ENCODE data around the gene ZMIZ1. TPM values are rescaled to one million over a fixed set of nuclear protein-coding genes. Genes with fewer than 3 reads are reported as not detected.

ZMIZ1 gene
- total RNA-seq, 2 experiments from 2014 or later: 14.6 to 15.5 TPM

GRCh38 chr10:79162022-79162421 is 93.3 kb downstream of the ZMIZ1 start:
- H3K36me3 ChIP-seq (ENCODE audit: insufficient read depth, low read length): peaks cover 7% of the 10 kb centered on the region

GRCh38 chr10:79162861-79163665 is 94.3 kb downstream of the ZMIZ1 start:
- H3K27me3 ChIP-seq (ENCODE audit: control insufficient read depth in 1 of 2, insufficient read depth in 2 of 2, low read length in 2 of 2): no peaks in the 10 kb centered on the region
- Mint-ChIP-seq H3K4me1 (ENCODE audit: low read depth) (no peaks in the 10 kb centered on the region), H3K27ac (no peak overlapping the region), H3K36me3 (ENCODE audit: low read depth) (peaks cover 1% of the 10 kb centered on the region), H3K27me3 (no peaks in the 10 kb centered on the region), H3K4me3 (no peak overlapping the region), H3K9me3 (no peaks in the 10 kb centered on the region)
- H3K27ac ChIP-seq (ENCODE audit: low read depth in 1 of 2, low read length in 2 of 2): no peak overlapping the region
- ATAC-seq (ENCODE audit: poor library complexity) (no peak), DNase-seq (no peak)
- no peaks in the 10 kb centered on the region for H3K9me3 ChIP-seq (ENCODE audit: control insufficient read depth in 1 of 2, insufficient read depth in 1 of 2, low read length in 2 of 2)
- intact Hi-C loops (cut with DNase I, micrococcal nuclease): no loop called here
- POLR2A ChIA-PET: no interaction called here
- no peaks in the 10 kb centered on the region for H3K4me1 ChIP-seq (ENCODE audit: insufficient read depth, low read length)
- no peak overlapping the region for H3K4me3 ChIP-seq (ENCODE audit: low read length)
- H3K36me3 ChIP-seq (ENCODE audit: insufficient read depth, low read length): peaks cover 7% of the 10 kb centered on the region
- CTCF ChIA-PET: no interaction called here
- TF ChIP-seq CTCF (IDR thresholded peaks at IDR 0.05): no peak

More at GRCh38 chr10:79162022-79162421, 93.3 kb downstream of the ZMIZ1 start:
- ATAC-seq (ENCODE audit: poor library complexity): no peak
- no peak for DNase-seq
- no peaks in the 10 kb centered on the region for H3K27me3 Mint-ChIP-seq
- H3K36me3 Mint-ChIP-seq (ENCODE audit: low read depth): no peaks in the 10 kb centered on the region
- Histone ChIP-seq H3K4me3 (ENCODE audit: low read length) (no peak overlapping the region), H3K27me3 (ENCODE audit: control insufficient read depth in 1 of 2, insufficient read depth in 2 of 2, low read length in 2 of 2) (no peaks in the 10 kb centered on the region), H3K9me3 (ENCODE audit: control insufficient read depth in 1 of 2, insufficient read depth in 1 of 2, low read length in 2 of 2) (no peaks in the 10 kb centered on the region), H3K27ac (ENCODE audit: low read depth in 1 of 2, low read length in 2 of 2) (no peak overlapping the region), H3K4me1 (ENCODE audit: insufficient read depth, low read length) (no peaks in the 10 kb centered on the region)
- ChIA-PET CTCF (no interaction called here), POLR2A (no interaction called here)
- H3K4me1 Mint-ChIP-seq (ENCODE audit: low read depth): no peaks in the 10 kb centered on the region
- no peak for TF ChIP-seq CTCF (IDR thresholded peaks at IDR 0.05)
- H3K9me3 Mint-ChIP-seq: no peaks in the 10 kb centered on the region
- H3K4me3 Mint-ChIP-seq: no peak overlapping the region
- intact Hi-C loops (cut with DNase I, micrococcal nuclease): no loop called here
- H3K27ac Mint-ChIP-seq: no peak overlapping the region

- Mint-ChIP-seq H3K27me3 (no peaks in the 10 kb centered on the region), H3K27ac (no peak overlapping the region), H3K4me3 (no peak overlapping the region), H3K9me3 (no peaks in the 10 kb centered on the region), H3K4me1 (ENCODE audit: low read depth) (no peaks in the 10 kb centered on the region), H3K36me3 (ENCODE audit: low read depth) (peaks cover 5% of the 10 kb centered on the region)
- H3K9me3 ChIP-seq (ENCODE audit: control insufficient read depth in 1 of 2, insufficient read depth in 1 of 2, low read length in 2 of 2): no peaks in the 10 kb centered on the region
- DNase-seq: no peak
- no peak overlapping the region for H3K27ac ChIP-seq (ENCODE audit: low read depth in 1 of 2, low read length in 2 of 2)
- no peak for ATAC-seq (ENCODE audit: poor library complexity)
- ChIA-PET POLR2A (no interaction called here), CTCF (no interaction called here)
- no peak for TF ChIP-seq CTCF (IDR thresholded peaks at IDR 0.05)
- H3K4me3 ChIP-seq (ENCODE audit: low read length): no peak overlapping the region
- H3K36me3 ChIP-seq (ENCODE audit: insufficient read depth, low read length): peaks cover 7% of the 10 kb centered on the region
- intact Hi-C loops (cut with DNase I, micrococcal nuclease): no loop called here
- no peaks in the 10 kb centered on the region for H3K27me3 ChIP-seq (ENCODE audit: control insufficient read depth in 1 of 2, insufficient read depth in 2 of 2, low read length in 2 of 2)
- no peaks in the 10 kb centered on the region for H3K4me1 ChIP-seq (ENCODE audit: insufficient read depth, low read length)
Observed at GRCh38 chr10:79163666-79163975, 94.9 kb downstream of the ZMIZ1 start.

Measured in CD4-positive, alpha-beta T cell (primary cell).